T-helper 2 cell treated with Interferon-gamma antibody and Interleukin-4, amounts not matched to agents 100 ng/mL and 5 ng/mL, for 36 hours (primary cell): Measurements from ENCODE around the gene AIMP1. TPM values are rescaled to one million over a fixed set of nuclear protein-coding genes. Genes with fewer than 3 reads are reported as not detected.
"Not testable (repeated sequence)": the region's sequence is repeated elsewhere in the genome, so short reads cannot be mapped to it uniquely, and the experiment has no call there.

Experiments used
- intact Hi-C: fragments of 100-400 bp; cut with micrococcal nuclease; formaldehyde crosslinking; loops from one replicate; pipeline ENCODE4 v1.15.1; 2023
- total RNA-seq: library from RNA; stranded (reverse); gene quantifications from 2 replicates; pipeline ENCODE4 v1.2.3, GENCODE V29; 2022

Gene AIMP1
- total RNA-seq, 1 donor from 2014 or later = 50.8 TPM

- intact Hi-C loops = no loop called here
Measured at GRCh38 chr4:106344647-106344970, 28.3 kb downstream of the AIMP1 start.

- intact Hi-C loops = no loop called here
Measured at GRCh38 chr4:106347167-106347566, 30.8 kb downstream of the AIMP1 start.

- intact Hi-C loops = no loop called here
Measured at GRCh38 chr4:106351016-106351415, 34.7 kb downstream of the AIMP1 start.

DNA sequence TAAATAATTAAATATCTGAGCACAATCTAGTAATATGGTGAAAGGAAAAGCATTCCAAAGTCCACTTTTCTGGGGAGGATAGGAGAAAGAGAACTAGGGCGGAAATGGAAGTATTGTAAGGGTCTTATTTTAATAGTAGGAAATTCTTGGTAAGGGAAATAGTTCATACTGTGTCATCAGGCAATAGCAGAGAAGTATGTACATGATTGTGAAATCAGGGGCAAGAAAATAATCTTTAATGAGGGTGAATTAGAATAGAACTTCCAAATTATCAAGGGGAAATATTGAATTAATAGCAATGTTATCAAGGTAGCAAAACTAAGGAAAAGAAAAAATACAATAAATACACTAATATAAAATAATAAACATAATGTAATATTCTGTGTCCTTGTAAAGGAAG lies 37.4 kb downstream of the AIMP1 start:
- intact Hi-C loops = no loop called here

GRCh38 chr4:106355193-106355592 lies 38.8 kb downstream of the AIMP1 start:
- intact Hi-C loops = no loop called here

- intact Hi-C loops = no loop called here
Measured at GRCh38 chr4:106358899-106359298, 42.5 kb downstream of the AIMP1 start.

GRCh38 chr4:106362086-106362825 lies 45.9 kb downstream of the AIMP1 start:
- intact Hi-C loops = no loop called here

- intact Hi-C loops = no loop called here
Measured at GRCh38 chr4:106364282-106364681, 47.9 kb downstream of the AIMP1 start.

DNA sequence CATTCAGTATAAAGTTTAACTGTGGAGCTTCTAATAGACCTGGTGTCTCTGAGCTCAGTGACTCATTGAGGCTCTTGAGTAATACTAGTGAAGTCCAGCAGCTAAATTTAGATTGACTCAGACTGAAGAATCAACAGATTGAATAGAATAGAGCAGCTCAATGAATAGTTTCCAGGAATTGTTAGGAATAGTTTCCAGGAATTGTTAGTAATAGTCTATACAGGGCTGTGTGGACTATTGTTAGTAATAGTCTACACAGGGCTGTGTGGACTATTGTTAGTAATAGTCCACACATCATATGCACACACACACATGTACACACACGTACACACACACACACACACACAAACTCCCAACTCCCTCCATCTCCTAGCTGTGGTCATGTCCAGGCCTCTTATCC lies 49.3 kb downstream of the AIMP1 start:
- intact Hi-C loops = no loop called here

GRCh38 chr4:106366026-106366425 lies 49.7 kb downstream of the AIMP1 start:
- intact Hi-C loops = no loop called here

- intact Hi-C loops = no loop called here
Measured at GRCh38 chr4:106367072-106367471, 50.7 kb downstream of the AIMP1 start.

DNA sequence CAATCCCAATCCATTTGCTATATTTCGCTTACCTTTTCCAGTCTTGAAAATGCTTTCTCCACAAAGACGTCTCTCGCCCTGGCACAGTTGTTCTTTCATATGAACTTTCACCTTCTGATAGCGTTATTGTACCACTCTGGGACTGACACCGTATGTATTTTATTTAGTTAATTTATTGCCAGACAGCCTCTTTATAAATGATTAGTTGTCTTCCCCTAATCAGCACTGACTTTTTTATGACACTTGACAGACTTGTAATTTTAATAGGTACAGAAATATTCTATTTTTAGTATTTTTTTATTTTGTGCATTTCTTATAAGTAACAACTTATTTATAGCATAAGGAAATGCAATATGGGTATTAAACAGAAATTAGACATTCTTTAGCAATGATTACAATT lies 52.3 kb downstream of the AIMP1 start, which contains the start of gene GIMD1:
Gene GIMD1, minus strand, starts transcription at position 101 of the 400 bp plus-strand sequence. CDS start 1,343 bp downstream, outside the sequence.
- intact Hi-C loops = loop anchor here (1.0 to 2.0 kb wide), 2 partner anchors 134 to 530 kb away; no protein-coding TSS in a partner anchor

GRCh38 chr4:106369456-106370060 lies 53.2 kb downstream of the AIMP1 start:
- intact Hi-C loops = loop anchor here (1.0 to 2.0 kb wide), 2 partner anchors 133 to 529 kb away; no protein-coding TSS in a partner anchor

GRCh38 chr4:106370214-106370613 lies 53.9 kb downstream of the AIMP1 start:
- intact Hi-C loops = no loop called here

DNA sequence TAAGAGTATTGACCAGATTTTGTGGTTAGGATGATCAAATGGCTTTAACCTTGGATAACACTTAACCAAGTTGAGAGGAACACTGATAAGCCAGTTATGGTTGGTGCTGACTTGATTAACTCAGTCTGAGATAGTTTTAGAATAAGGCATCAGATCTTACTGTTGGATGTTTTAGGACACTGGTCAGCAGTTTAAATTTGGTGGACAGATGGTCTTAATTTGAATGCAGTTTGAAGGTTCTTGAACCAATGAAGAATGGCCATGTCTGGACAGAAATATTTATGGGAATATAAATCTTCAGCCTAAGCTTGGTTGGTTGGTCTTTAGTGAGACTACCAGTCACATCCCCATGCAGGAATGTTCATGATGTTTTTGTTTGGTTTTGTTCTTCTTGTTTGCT lies 54.8 kb downstream of the AIMP1 start:
- intact Hi-C loops = no loop called here

DNA sequence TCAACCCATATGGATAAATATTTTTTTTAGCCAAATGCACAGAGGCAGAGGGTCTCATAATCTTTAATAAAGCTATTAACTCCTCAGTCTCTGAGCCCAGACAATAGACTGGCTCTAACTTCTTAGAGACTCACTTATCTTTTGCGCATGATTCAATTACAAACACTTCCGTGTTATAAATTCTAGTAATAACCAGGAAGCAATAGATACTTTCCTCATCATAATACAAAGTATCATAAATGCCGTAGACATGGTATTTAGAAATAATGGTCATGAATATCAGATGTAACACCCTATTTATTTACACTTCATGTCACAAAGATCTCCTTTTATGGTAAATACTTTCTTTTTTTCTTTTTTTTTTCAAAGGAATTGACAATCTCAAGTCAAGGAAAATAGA lies 56.7 kb downstream of the AIMP1 start:
- intact Hi-C loops = no loop called here

- intact Hi-C loops = no loop called here
Measured at GRCh38 chr4:106380179-106380578, 63.8 kb downstream of the AIMP1 start.

DNA sequence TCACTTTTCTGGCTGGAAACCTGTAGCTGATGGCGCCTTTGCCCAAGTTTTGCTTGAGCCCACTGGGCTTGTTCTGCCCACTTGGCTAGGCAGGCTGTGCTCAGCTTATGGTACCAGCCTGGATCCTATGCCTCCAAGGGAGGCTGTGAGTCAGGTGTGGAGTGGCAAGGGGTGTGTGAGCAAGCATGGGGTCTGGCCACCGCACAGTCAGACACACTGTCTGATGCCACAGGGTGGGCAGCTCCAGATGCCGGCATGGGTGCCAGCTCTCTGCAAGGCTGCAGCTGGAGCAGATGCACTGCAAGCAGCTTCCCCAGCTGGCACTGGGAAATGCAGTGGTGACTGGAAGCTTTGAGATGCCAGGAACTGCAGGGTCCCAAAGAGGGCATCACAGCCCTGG lies 68.5 kb downstream of the AIMP1 start:
- intact Hi-C loops = no loop called here

DNA sequence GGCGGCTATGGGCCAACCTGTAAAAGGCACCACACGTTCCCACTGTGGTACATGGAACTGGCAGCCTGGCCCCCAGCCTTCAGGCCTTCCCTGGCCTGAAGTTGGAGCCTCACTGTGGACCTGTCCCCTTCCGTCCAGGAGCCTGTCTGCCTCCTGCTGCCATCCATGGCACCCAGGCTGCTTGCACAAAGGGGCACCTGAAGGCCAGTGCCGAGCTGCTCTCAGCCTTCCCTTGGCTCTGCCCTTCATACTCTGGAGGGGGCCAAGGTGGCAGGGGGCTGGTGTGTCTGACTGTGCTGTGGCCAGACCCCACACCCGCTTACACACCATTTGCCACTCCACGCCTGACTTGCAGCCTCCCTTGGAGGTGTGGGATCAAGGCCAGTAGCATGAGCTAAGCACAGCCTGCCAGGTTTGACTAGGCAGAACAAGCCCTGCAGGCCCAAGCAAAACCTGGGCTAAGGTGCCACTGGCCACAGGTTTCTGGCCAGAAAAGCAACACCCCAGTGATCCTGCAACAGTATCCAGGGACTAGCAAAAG lies 69.6 kb downstream of the AIMP1 start:
- intact Hi-C loops = no loop called here

GRCh38 chr4:106395582-106395981 lies 79.2 kb downstream of the AIMP1 start:
- intact Hi-C loops = no loop called here

GRCh38 chr4:106398898-106399297 lies 82.5 kb downstream of the AIMP1 start:
- intact Hi-C loops = not testable (repeated sequence)
